ENCODE measurements around the gene IL1R2. TPM values are rescaled to one million over a fixed set of nuclear protein-coding genes. Genes with fewer than 3 reads are reported as not detected.

Gene IL1R2
- total RNA-seq, 6 donors from 2014 or later = 24.7 to 84.8 (median 60.0) TPM

GRCh38 chr2:101958061-101958460 is 33.7 kb upstream of the IL1R2 start:
- H3K9me3 ChIP-seq = no peaks in the 10 kb centered on the region
- peak overlapping the region; percentile 50 to 93 (median 74) for H3K27ac ChIP-seq
- 43 to 45% methylated on average over 2 of the region's 2 CpGs for WGBS, 2 donors
- no peaks in the 10 kb centered on the region for H3K36me3 ChIP-seq
- peaks cover 6 to 26% (median 12%) of the 10 kb centered on the region in 4 donors for H3K4me1 ChIP-seq
- ATAC-seq (ENCODE audit: low FRiP score in 2 of 2) = no peak
- H3K4me3 ChIP-seq = no peak overlapping the region
- TF ChIP-seq POLR2AphosphoS5 (IDR thresholded peaks at IDR 0.05) = no peak
- TF ChIP-seq CTCF (IDR thresholded peaks at IDR 0.05) = no peak
- TF ChIP-seq POLR2A (IDR thresholded peaks at IDR 0.05) = no peak
- no peak for TF ChIP-seq EP300 (IDR thresholded peaks at IDR 0.05)
- no peaks in the 10 kb centered on the region for H3K27me3 ChIP-seq
- DNase-seq = no peak

DNA sequence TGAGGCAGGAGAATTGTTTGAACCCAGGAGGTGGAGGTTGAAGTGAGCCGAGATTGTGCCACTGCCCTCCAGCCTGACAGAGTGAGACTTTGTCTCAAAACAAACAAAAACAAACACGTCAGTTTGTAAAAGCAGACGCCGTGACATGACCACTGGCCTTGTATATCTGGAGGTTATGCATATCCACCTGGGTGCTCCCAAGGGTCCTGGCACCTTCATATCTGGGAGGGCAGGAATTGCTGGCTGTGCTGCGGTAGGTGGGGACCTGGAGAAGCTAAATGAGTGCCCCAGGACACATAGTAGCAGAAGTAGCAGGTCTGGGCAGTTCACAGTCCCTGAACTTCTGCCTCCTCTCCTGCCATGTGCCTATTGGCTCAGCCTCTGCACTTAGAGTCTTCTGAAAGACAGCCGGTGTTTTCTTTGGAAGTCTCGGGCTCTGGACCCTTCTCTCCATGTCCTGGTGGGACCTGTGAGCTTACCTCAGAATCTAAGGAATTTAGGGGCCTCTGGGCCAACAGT is 30.9 kb upstream of the IL1R2 start:
- ATAC-seq (ENCODE audit: low FRiP score in 2 of 2) = peak in 1 of 2 donors; percentile 26
- Histone ChIP-seq H3K36me3 (no peaks in the 10 kb centered on the region), H3K27me3 (no peaks in the 10 kb centered on the region), H3K4me1 (peaks cover 6 to 26% (median 12%) of the 10 kb centered on the region in 4 donors), H3K4me3 (no peak overlapping the region), H3K9me3 (no peaks in the 10 kb centered on the region), H3K27ac (peak overlapping the region; percentile 83 to 93 (median 86))
- 63 to 65% methylated on average over 7 of the region's 7 CpGs for WGBS, 2 donors
- no peak for TF ChIP-seq EP300 (IDR thresholded peaks at IDR 0.05)
- no peak for TF ChIP-seq CTCF (IDR thresholded peaks at IDR 0.05)
- TF ChIP-seq POLR2AphosphoS5 (IDR thresholded peaks at IDR 0.05) = no peak
- TF ChIP-seq POLR2A (IDR thresholded peaks at IDR 0.05) = no peak
- DNase-seq = no peak

- Histone ChIP-seq H3K36me3 (no peaks in the 10 kb centered on the region), H3K27me3 (no peaks in the 10 kb centered on the region), H3K9me3 (no peaks in the 10 kb centered on the region), H3K4me1 (peaks cover 6 to 26% (median 12%) of the 10 kb centered on the region in 4 donors), H3K27ac (peak overlapping the region; percentile 83 to 93 (median 86)), H3K4me3 (peak overlapping the region in 3 of 4 donors; percentile 9 to 28 (median 20))
- peak in 1 of 6 experiments; percentile 13 for TF ChIP-seq CTCF (IDR thresholded peaks at IDR 0.05)
- TF ChIP-seq POLR2A (IDR thresholded peaks at IDR 0.05) = peak in 1 of 4 donors; percentile 65
- peak; percentile 84 to 92 for TF ChIP-seq POLR2AphosphoS5 (IDR thresholded peaks at IDR 0.05)
- peak; percentile 65 to 91 (median 76) for TF ChIP-seq EP300 (IDR thresholded peaks at IDR 0.05)
- ATAC-seq (ENCODE audit: low FRiP score in 2 of 2) (peak; percentile 88 to 94), DNase-seq (peak in 1 of 2 donors; percentile 85)
- WGBS, 2 donors = 41 to 55% methylated on average over 12 of the region's 12 CpGs
These were observed 30.2 kb upstream of the IL1R2 start for GRCh38 chr2:101961338-101962191.

- no peaks in the 10 kb centered on the region for H3K9me3 ChIP-seq
- H3K4me1 ChIP-seq = peaks cover 6 to 26% (median 12%) of the 10 kb centered on the region in 4 donors
- TF ChIP-seq EP300 (IDR thresholded peaks at IDR 0.05) (no peak), CTCF (IDR thresholded peaks at IDR 0.05) (no peak), POLR2A (IDR thresholded peaks at IDR 0.05) (no peak), POLR2AphosphoS5 (IDR thresholded peaks at IDR 0.05) (no peak)
- DNase-seq (peak in 1 of 2 donors; percentile 32), ATAC-seq (ENCODE audit: low FRiP score in 2 of 2) (peak; percentile 1 to 11)
- H3K27me3 ChIP-seq = no peaks in the 10 kb centered on the region
- WGBS, 2 donors = 73 to 81% methylated on average over 11 of the region's 11 CpGs
- peak overlapping the region; percentile 83 to 93 (median 86) for H3K27ac ChIP-seq
- peak overlapping the region in 3 of 4 donors; percentile 9 to 28 (median 20) for H3K4me3 ChIP-seq
- H3K36me3 ChIP-seq = no peaks in the 10 kb centered on the region
These were observed 29.5 kb upstream of the IL1R2 start for GRCh38 chr2:101962309-101962708.
